H1 (cell line): ENCODE data around the gene TBX21. TPM values are rescaled to one million over a fixed set of nuclear protein-coding genes. Genes with fewer than 3 reads are reported as not detected.

Experiments
- CTCF ChIA-PET: fragments of 300-600 bp; sonication (Branson Sonifier 250); formaldehyde crosslinking; loops from one replicate; lab custom pipeline; 2021; ENCODE audit not compliant: partially characterized antibody; lab: Charles Lee
- POLR2A ChIA-PET: fragments of 300-600 bp; sonication (Branson Sonifier 250); formaldehyde crosslinking; loops from one replicate; lab custom pipeline; 2021; ENCODE audit warnings: inconsistent platforms; ENCODE audit not compliant: partially characterized antibody; lab: Charles Lee
- DNase-seq, 2 experiments: peaks; one replicate each; pipeline versions ENCODE4 v3.0.0 to v3.0.0-alpha.2; 2010 to 2022; ENCODE audit warnings: low spot score in 2 of 2, low read depth in 1 of 2, mixed read lengths in 1 of 2
- FAIRE-seq: peaks from 2 replicates; lab custom pipeline; 2011; peaks lifted over from hg19 to GRCh38; lab: Jason Lieb, UNC
- H2AFZ ChIP-seq: 2 replicates; pipeline ENCODE4 v1.8.1; 2012; ENCODE audit warnings: low read length, inconsistent platforms
- H2AK5ac ChIP-seq: 2 replicates; pipeline ENCODE4 v1.6.1; 2013; ENCODE audit warnings: low read depth, low read length
- H2BK120ac ChIP-seq: replicated peaks from 2 replicates; pipeline ENCODE3; 2013; ENCODE audit warnings: low read depth, low read length, inconsistent platforms
- H2BK12ac ChIP-seq: 2 replicates; pipeline ENCODE4 v1.6.1; 2013; ENCODE audit warnings: low read depth, low read length
- H2BK15ac ChIP-seq: 2 replicates; pipeline ENCODE4 v1.6.1; 2013; ENCODE audit warnings: low read length
- H2BK20ac ChIP-seq: 2 replicates; pipeline ENCODE4 v1.6.1; 2013; ENCODE audit warnings: low read length
- H2BK5ac ChIP-seq: 2 replicates; pipeline ENCODE4 v1.6.1; 2013; ENCODE audit warnings: low read depth, low read length
- H3K14ac ChIP-seq: 2 replicates; pipeline ENCODE4 v1.6.1; 2013; ENCODE audit warnings: inconsistent platforms; ENCODE audit not compliant: insufficient read length
- H3K18ac ChIP-seq: 2 replicates; pipeline ENCODE4 v1.6.1; 2013; ENCODE audit warnings: low read length; ENCODE audit errors: extremely low read depth
- H3K23ac ChIP-seq: 2 replicates; pipeline ENCODE4 v1.6.1; 2013; ENCODE audit warnings: inconsistent platforms; ENCODE audit not compliant: insufficient read length
- H3K23me2 ChIP-seq: 2 replicates; pipeline ENCODE4 v1.6.1; 2013; ENCODE audit warnings: low read depth, low read length
- H3K27ac ChIP-seq: 2 replicates; pipeline ENCODE4 v1.6.1; 2011; ENCODE audit warnings: low read depth, low read length, inconsistent platforms
- H3K27me3 ChIP-seq, 4 experiments: replicated peaks in 1 of 4; 1 replicate in 1 of 4; 2 replicates in 3 of 4; pipeline versions ENCODE4 v1.6.1 to v1.8.1; 2011 to 2013; ENCODE audit warnings: low read length in 3 of 4, mild to moderate bottlenecking in 3 of 4, inconsistent platforms in 2 of 4, mixed read lengths in 2 of 4, moderate library complexity in 1 of 4; ENCODE audit not compliant: control insufficient read depth in 3 of 4, insufficient read depth in 3 of 4; ENCODE audit errors: extremely low read depth in 1 of 4
- H3K36me3 ChIP-seq, 4 experiments: 2 replicates each; pipeline versions ENCODE4 v1.6.1 to v1.8.1; 2011 to 2013; ENCODE audit warnings: mild to moderate bottlenecking in 4 of 4, low read length in 3 of 4, moderate library complexity in 2 of 4, control low read depth in 1 of 4, inconsistent platforms in 1 of 4; ENCODE audit not compliant: insufficient read depth in 4 of 4, control insufficient read depth in 2 of 4
- H3K4ac ChIP-seq: replicated peaks from 2 replicates; pipeline ENCODE3; 2013; ENCODE audit warnings: low read length, low read depth, mixed read lengths, inconsistent platforms; ENCODE audit not compliant: insufficient read length
- H3K4me1 ChIP-seq, 4 experiments: replicated peaks in 1 of 4; 1 replicate in 1 of 4; 2 replicates in 3 of 4; pipeline versions ENCODE4 v1.6.1 to v1.8.1; 2011 to 2013; ENCODE audit warnings: low read length in 3 of 4, inconsistent platforms in 2 of 4, mixed read lengths in 1 of 4; ENCODE audit not compliant: insufficient read depth in 4 of 4, control insufficient read depth in 3 of 4
- H3K4me2 ChIP-seq, 2 experiments: 2 replicates each; pipeline versions ENCODE4 v1.6.1 to v1.8.1; 2011 to 2013; ENCODE audit warnings: low read depth in 2 of 2, low read length in 2 of 2, control low read depth in 1 of 2, inconsistent platforms in 1 of 2, mild to moderate bottlenecking in 1 of 2; ENCODE audit not compliant: insufficient read depth in 1 of 2
- H3K4me3 ChIP-seq, 4 experiments: fragments of 200-600, 300-600 bp in 1 of 4; sonication (generic), shearing (Covaris generic), sonication (Bioruptor Twin) in 1 of 4; 2 replicates each; pipeline versions ENCODE4 v1.5.1 to v1.8.1; 2011 to 2016; ENCODE audit warnings: low read length in 4 of 4, low read depth in 3 of 4, control low read depth in 2 of 4, inconsistent platforms in 2 of 4, mild to moderate bottlenecking in 2 of 4, mixed read lengths in 1 of 4, moderate library complexity in 1 of 4; ENCODE audit not compliant: insufficient read depth in 2 of 4; ENCODE audit errors: extremely low read depth in 1 of 4
- H3K56ac ChIP-seq: replicated peaks from 2 replicates; pipeline ENCODE3; 2013; ENCODE audit warnings: low read depth, mild to moderate bottlenecking, mixed read lengths, low read length, inconsistent platforms; ENCODE audit not compliant: insufficient read length
- H3K79me1 ChIP-seq: 2 replicates; pipeline ENCODE4 v1.6.1; 2013; ENCODE audit warnings: low read depth, low read length, control low read depth
- H3K79me2 ChIP-seq, 2 experiments: 2 replicates each; pipeline versions ENCODE4 v1.6.1 to v1.8.1; 2012 to 2013; ENCODE audit warnings: low read length in 2 of 2, mild to moderate bottlenecking in 2 of 2, inconsistent platforms in 1 of 2; ENCODE audit not compliant: insufficient read depth in 2 of 2, control insufficient read depth in 1 of 2
- H3K9ac ChIP-seq, 4 experiments: replicated peaks in 1 of 4; 1 replicate in 1 of 4; 2 replicates in 3 of 4; pipeline versions ENCODE4 v1.6.1 to v1.8.1; 2011 to 2013; ENCODE audit warnings: low read depth in 3 of 4, low read length in 3 of 4, control low read depth in 2 of 4, mild to moderate bottlenecking in 2 of 4, moderate library complexity in 2 of 4, inconsistent platforms in 1 of 4; ENCODE audit errors: extremely low read depth in 1 of 4
- H3K9me3 ChIP-seq, 2 experiments: 2 replicates each; pipeline versions ENCODE4 v1.6.1 to v1.8.1; 2012 to 2013; ENCODE audit warnings: mild to moderate bottlenecking in 2 of 2, moderate library complexity in 2 of 2, control low read depth in 1 of 2, inconsistent platforms in 1 of 2, low read depth in 1 of 2, low read length in 1 of 2, mixed read lengths in 1 of 2; ENCODE audit not compliant: insufficient read depth in 2 of 2
- H4K20me1 ChIP-seq, 2 experiments: replicated peaks in 1 of 2; 2 replicates each; pipeline versions ENCODE3 to v1.8.1; 2011 to 2013; ENCODE audit warnings: inconsistent platforms in 2 of 2, low read length in 2 of 2, mild to moderate bottlenecking in 1 of 2; ENCODE audit not compliant: insufficient read depth in 2 of 2, control insufficient read depth in 1 of 2
- H4K5ac ChIP-seq: 2 replicates; pipeline ENCODE4 v1.6.1; 2013; ENCODE audit warnings: low read length, low read depth, mixed read lengths, inconsistent platforms; ENCODE audit not compliant: insufficient read length
- H4K8ac ChIP-seq: 2 replicates; pipeline ENCODE4 v1.8.0; 2013; ENCODE audit warnings: mild to moderate bottlenecking, moderate library complexity, low read length, inconsistent platforms; ENCODE audit not compliant: insufficient read depth; ENCODE audit errors: extremely low read depth
- H4K91ac ChIP-seq: replicated peaks from 2 replicates; pipeline ENCODE3; 2013; ENCODE audit warnings: low read length, mixed read lengths, inconsistent platforms; ENCODE audit not compliant: insufficient read length
- ATF2 ChIP-seq: IDR thresholded peaks from 2 replicates; pipeline ENCODE4 v1.6.1; 2012; ENCODE audit warnings: low read length, inconsistent platforms
- BACH1 ChIP-seq: IDR thresholded peaks from 2 replicates; pipeline ENCODE4 v1.6.1; 2012; ENCODE audit warnings: low read length, improper control_type of control experiment
- BRCA1 ChIP-seq: IDR thresholded peaks from 2 replicates; pipeline ENCODE4 v1.6.1; 2012; ENCODE audit warnings: low read depth, low read length, improper control_type of control experiment
- GTF2F1 ChIP-seq: IDR thresholded peaks from 2 replicates; pipeline ENCODE4 v1.6.1; 2012; ENCODE audit warnings: low read depth, low read length, improper control_type of control experiment, borderline replicate concordance
- POLR2AphosphoS5 ChIP-seq: IDR thresholded peaks from 2 replicates; pipeline ENCODE4 v1.6.1; 2011; ENCODE audit warnings: low read depth, low read length
- TBP ChIP-seq: IDR thresholded peaks from 2 replicates; pipeline ENCODE4 v1.6.1; 2011; ENCODE audit warnings: low read depth, low read length, improper control_type of control experiment
- WGBS, 2 experiments: shearing (Covaris generic) in 1 of 2; methylation state at CpG; one replicate each; pipeline versions ENCODE4 v1.1.6 to v1.1.7; 2013 to 2015; ENCODE audit warnings: low lambda C conversion rate in 2 of 2, mixed read lengths in 2 of 2, inconsistent platforms in 1 of 2, low coverage in 1 of 2, missing lambda C conversion rate in 1 of 2; ENCODE audit not compliant: insufficient replicate concordance in 2 of 2, insufficient coverage in 1 of 2, insufficient read length in 1 of 2; ENCODE audit errors: extremely low coverage in 1 of 2, missing lambda C conversion rate in 1 of 2; 5-methylcytosine and 5-hydroxymethylcytosine counted together
- polyA plus RNA-seq, 7 experiments: library from polyadenylated mRNA; depleted of rRNA in 3 of 7; stranded (reverse) in 5 of 7; unstranded in 2 of 7; fragments of >200 nt in 5 of 7; fragments of 200-250 nt in 2 of 7; gene quantifications; 1 replicate in 5 of 7; 2 replicates in 1 of 7; 4 replicates in 1 of 7; pipeline versions ENCODE4 v1.2.1 to v1.2.3, GENCODE V29; 2011 to 2013; ENCODE audit warnings: missing spikeins in 2 of 7, mixed read lengths in 2 of 7
- total RNA-seq: library from RNA; stranded (reverse); fragmentation: NEBNext Ultra II Directional; extraction: Animal tissue kit (Norgen Biotek cat#: 25700); gene quantifications from 2 replicates; pipeline ENCODE4 v1.2.1, GENCODE V29; 2021

The TBX21 gene
- total and polyA plus RNA-seq, 2 of the 8 experiments (the other 6 are each of a cell fraction or from before 2014, with no cell fraction given), result not detected

DNA sequence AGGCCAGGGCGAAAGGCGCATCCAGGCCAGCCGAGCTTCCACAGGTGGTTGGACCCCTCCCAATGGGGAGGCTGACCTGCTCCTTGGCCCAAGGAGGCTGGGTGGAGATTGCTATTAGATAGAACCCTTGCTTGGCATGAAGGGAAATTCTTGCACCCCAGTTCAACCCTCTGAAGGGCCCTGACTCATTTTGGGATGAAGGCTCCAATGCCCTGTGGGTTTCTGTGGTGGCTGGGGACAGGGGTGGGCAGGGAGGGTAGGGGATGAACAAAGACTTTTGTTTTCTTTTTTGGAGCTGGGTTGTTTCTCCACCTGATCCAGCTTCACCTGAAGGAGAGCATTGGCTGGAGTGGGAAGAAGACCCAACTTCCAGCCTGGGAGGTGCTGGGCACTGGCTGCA, 16.7 kb upstream of the TBX21 start:
- no peaks in the 10 kb centered on the region for H4K20me1 ChIP-seq
- 97% methylated on average over 3 of the region's 3 CpGs; no CpG with 5 or more reads in 1 of the 2 experiments for WGBS, 2 experiments
- no peak overlapping the region for H2BK12ac ChIP-seq
- DNase-seq, result no peak
- H2AK5ac ChIP-seq, result no peak overlapping the region
- no peak overlapping the region for H4K91ac ChIP-seq
- no peak overlapping the region for H3K9ac ChIP-seq
- no peak overlapping the region for H3K23ac ChIP-seq
- H3K4ac ChIP-seq, result no peak overlapping the region
- H3K56ac ChIP-seq, result no peak overlapping the region
- H3K4me1 ChIP-seq, result peaks cover 0 to 26% (median 9%) of the 10 kb centered on the region in 4 experiments; a peak in 6 of 7 replicates
- H3K4me2 ChIP-seq, result no peak overlapping the region
- no peak overlapping the region for H3K4me3 ChIP-seq
- no peak overlapping the region for H2BK120ac ChIP-seq
- H4K8ac ChIP-seq, result no peak overlapping the region
- no peak overlapping the region for H2BK5ac ChIP-seq
- no peak overlapping the region for H2AFZ ChIP-seq
- no peak overlapping the region for H3K18ac ChIP-seq
- H3K27ac ChIP-seq, result no peak overlapping the region
- H3K23me2 ChIP-seq, result no peaks in the 10 kb centered on the region
- TF ChIP-seq GTF2F1 (no peak), BACH1 (no peak), BRCA1 (no peak), TBP (no peak), POLR2AphosphoS5 (no peak), ATF2 (no peak)
- peaks cover 0 to 16% (median 14%) of the 10 kb centered on the region in 4 experiments; a peak in 5 of 7 replicates for H3K27me3 ChIP-seq
- CTCF ChIA-PET, result interaction anchor here (0.6 to 8.3 kb wide), 7 partner anchors 8 to 52 kb away, joined by 3 to 179 read pairs (median 3); partner anchors contain the start of genes TBKBP1 and TBX21
- H3K9me3 ChIP-seq, result no peaks in the 10 kb centered on the region
- no peak overlapping the region for H3K14ac ChIP-seq
- H3K36me3 ChIP-seq, result no peaks in the 10 kb centered on the region
- no peak overlapping the region for H2BK15ac ChIP-seq
- H3K79me1 ChIP-seq, result no peaks in the 10 kb centered on the region
- no peak overlapping the region for H4K5ac ChIP-seq
- no peak overlapping the region for H2BK20ac ChIP-seq
- FAIRE-seq, result no peak
- no peaks in the 10 kb centered on the region for H3K79me2 ChIP-seq
- POLR2A ChIA-PET, result no interaction called here
